Neural cell (in vitro differentiated cells): ENCODE measurements around the gene IVNS1ABP. TPM values are rescaled to one million over a fixed set of nuclear protein-coding genes. Genes with fewer than 3 reads are reported as not detected.

ENCODE experiments used
- H2AFZ ChIP-seq: fragments of 200-600, 300-800 bp; sonication (generic), shearing (Covaris generic); 2 replicates; pipeline ENCODE4 v1.6.0; 2014; ENCODE audit warnings: low read depth, mild to moderate bottlenecking, antibody characterized with exemption, low read length, moderate library complexity
- H3F3A ChIP-seq: fragments of 200-600 bp; shearing (Covaris generic); 2 replicates; pipeline ENCODE4 v1.6.1; 2016; ENCODE audit warnings: mild to moderate bottlenecking, moderate library complexity, mixed read lengths, antibody characterized with exemption, low read length; ENCODE audit not compliant: insufficient read depth, poor library complexity, severe bottlenecking
- H3K27ac ChIP-seq: fragments of 200-600, 300-800 bp; sonication (generic), shearing (Covaris generic); 2 replicates; pipeline ENCODE4 v1.5.1; 2014; ENCODE audit warnings: mild to moderate bottlenecking, low read length, moderate library complexity
- H3K27me3 ChIP-seq: fragments of 300-800, 200-600 bp; sonication (generic), shearing (Covaris generic); 2 replicates; pipeline ENCODE4 v1.6.0; 2014; ENCODE audit warnings: mild to moderate bottlenecking, low read depth, low read length, moderate library complexity; ENCODE audit not compliant: insufficient read depth
- H3K36me3 ChIP-seq: fragments of 300-800, 200-600 bp; sonication (generic), shearing (Covaris generic); 2 replicates; pipeline ENCODE4 v1.5.1; 2014; ENCODE audit warnings: mild to moderate bottlenecking, antibody characterized with exemption, low read length, moderate library complexity; ENCODE audit not compliant: insufficient read depth
- H3K4me2 ChIP-seq: fragments of 300-800, 200-600 bp; sonication (generic), shearing (Covaris generic); 2 replicates; pipeline ENCODE4 v1.6.0; 2014; ENCODE audit warnings: mild to moderate bottlenecking, low read length
- H3K4me3 ChIP-seq: fragments of 300-800, 200-600 bp; sonication (generic), shearing (Covaris generic); 2 replicates; pipeline ENCODE4 v1.5.1; 2014; ENCODE audit warnings: mild to moderate bottlenecking, low read length, moderate library complexity
- H3K79me2 ChIP-seq: fragments of 200-600 bp; shearing (Covaris generic); replicated peaks from 2 replicates; pipeline ENCODE4 v1.6.0; 2014; ENCODE audit warnings: mild to moderate bottlenecking, low read length, moderate library complexity; ENCODE audit not compliant: insufficient read depth
- H3K9ac ChIP-seq: fragments of 300-800, 200-600 bp; sonication (generic), shearing (Covaris generic); 2 replicates; pipeline ENCODE4 v1.6.1; 2016; ENCODE audit warnings: mild to moderate bottlenecking, low read length, mixed read lengths
- H3K9me2 ChIP-seq: fragments of 200-600 bp; shearing (Covaris generic); 2 replicates; pipeline ENCODE4 v1.6.1; 2016; ENCODE audit warnings: mild to moderate bottlenecking, low read length, mixed read lengths; ENCODE audit not compliant: insufficient read depth
- H3K9me3 ChIP-seq: fragments of 200-600, 300-800 bp; sonication (generic), shearing (Covaris generic); 2 replicates; pipeline ENCODE4 v1.6.1; 2016; ENCODE audit warnings: mild to moderate bottlenecking, mixed run types, low read length, moderate library complexity, mixed read lengths
- H4K20me1 ChIP-seq: fragments of 200-600 bp; shearing (Covaris generic); 2 replicates; pipeline ENCODE4 v1.6.1; 2016; ENCODE audit warnings: mild to moderate bottlenecking, mixed run types; ENCODE audit not compliant: insufficient read depth
- EP300 ChIP-seq: fragments of 450-650 bp; conservative IDR thresholded peaks from 2 replicates; pipeline ENCODE4 v1.6.1; 2014; ENCODE audit warnings: antibody characterized with exemption, mild to moderate bottlenecking, moderate library complexity; ENCODE audit not compliant: poor library complexity, severe bottlenecking
- EZH2 ChIP-seq: fragments of 200-600, 300-800 bp; shearing (Covaris generic), sonication (generic); IDR thresholded peaks from 2 replicates; pipeline ENCODE4 v1.6.1; 2014; ENCODE audit warnings: antibody characterized with exemption, low read length, borderline replicate concordance, mild to moderate bottlenecking; ENCODE audit not compliant: insufficient read depth, poor library complexity, severe bottlenecking
- MXI1 ChIP-seq: fragments of 450-650 bp; conservative IDR thresholded peaks from 2 replicates; pipeline ENCODE4 v1.6.1; 2014; ENCODE audit warnings: antibody characterized with exemption, mild to moderate bottlenecking; ENCODE audit not compliant: poor library complexity, severe bottlenecking
- POLR2AphosphoS5 ChIP-seq: IDR thresholded peaks from 2 replicates; pipeline ENCODE4 v1.6.1; 2012
- RAD21 ChIP-seq: fragments of 450-650 bp; conservative IDR thresholded peaks from 2 replicates; pipeline ENCODE4 v1.6.1; 2014; ENCODE audit warnings: antibody characterized with exemption, mild to moderate bottlenecking, moderate library complexity
- REST ChIP-seq: IDR thresholded peaks from 2 replicates; pipeline ENCODE4 v1.6.1; 2012; ENCODE audit warnings: borderline replicate concordance
- SMC3 ChIP-seq: fragments of 450-650 bp; conservative IDR thresholded peaks from 2 replicates; pipeline ENCODE4 v1.6.1; 2014; ENCODE audit warnings: antibody characterized with exemption, mild to moderate bottlenecking, moderate library complexity; ENCODE audit not compliant: poor library complexity
- TAF1 ChIP-seq: IDR thresholded peaks from 2 replicates; pipeline ENCODE4 v1.6.1; 2012; ENCODE audit warnings: low read depth
- polyA plus RNA-seq: library from polyadenylated mRNA; depleted of rRNA; stranded (reverse); fragments of >200 nt; gene quantifications from 2 replicates; pipeline ENCODE4 v1.2.3, GENCODE V29; 2014
- TF ChIP-seq, protein P1 (sequence below): fragments of 450-650 bp; IDR thresholded peaks from 2 replicates; pipeline ENCODE4 v1.5.1; 2014; ENCODE audit warnings: antibody characterized with exemption, mild to moderate bottlenecking, moderate library complexity; ENCODE audit not compliant: poor library complexity, severe bottlenecking

Gene IVNS1ABP
- polyA plus RNA-seq, 1 donor from 2014 or later: 208 TPM

- H3K79me2 ChIP-seq: peaks cover 20% of the 10 kb centered on the region
- H3F3A ChIP-seq: no peaks in the 10 kb centered on the region
- no peaks in the 10 kb centered on the region for H3K36me3 ChIP-seq
- no peak overlapping the region for H2AFZ ChIP-seq
- H3K9me2 ChIP-seq: no peaks in the 10 kb centered on the region
- peaks cover 8% of the 10 kb centered on the region for H4K20me1 ChIP-seq
- no peak overlapping the region for H3K27ac ChIP-seq
- no peak overlapping the region for H3K9ac ChIP-seq
- no peaks in the 10 kb centered on the region for H3K27me3 ChIP-seq
- no peak overlapping the region for H3K4me2 ChIP-seq
- no peak overlapping the region for H3K4me3 ChIP-seq
- TF ChIP-seq TAF1 (no peak), RAD21 (no peak), SMC3 (no peak), EP300 (no peak)
- TF ChIP-seq, protein P1, sequence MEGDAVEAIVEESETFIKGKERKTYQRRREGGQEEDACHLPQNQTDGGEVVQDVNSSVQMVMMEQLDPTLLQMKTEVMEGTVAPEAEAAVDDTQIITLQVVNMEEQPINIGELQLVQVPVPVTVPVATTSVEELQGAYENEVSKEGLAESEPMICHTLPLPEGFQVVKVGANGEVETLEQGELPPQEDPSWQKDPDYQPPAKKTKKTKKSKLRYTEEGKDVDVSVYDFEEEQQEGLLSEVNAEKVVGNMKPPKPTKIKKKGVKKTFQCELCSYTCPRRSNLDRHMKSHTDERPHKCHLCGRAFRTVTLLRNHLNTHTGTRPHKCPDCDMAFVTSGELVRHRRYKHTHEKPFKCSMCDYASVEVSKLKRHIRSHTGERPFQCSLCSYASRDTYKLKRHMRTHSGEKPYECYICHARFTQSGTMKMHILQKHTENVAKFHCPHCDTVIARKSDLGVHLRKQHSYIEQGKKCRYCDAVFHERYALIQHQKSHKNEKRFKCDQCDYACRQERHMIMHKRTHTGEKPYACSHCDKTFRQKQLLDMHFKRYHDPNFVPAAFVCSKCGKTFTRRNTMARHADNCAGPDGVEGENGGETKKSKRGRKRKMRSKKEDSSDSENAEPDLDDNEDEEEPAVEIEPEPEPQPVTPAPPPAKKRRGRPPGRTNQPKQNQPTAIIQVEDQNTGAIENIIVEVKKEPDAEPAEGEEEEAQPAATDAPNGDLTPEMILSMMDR: no peak
- no peaks in the 10 kb centered on the region for H3K9me3 ChIP-seq
Measured at GRCh38 chr1:185319139-185319475, 2.1 kb upstream of the IVNS1ABP start.

DNA sequence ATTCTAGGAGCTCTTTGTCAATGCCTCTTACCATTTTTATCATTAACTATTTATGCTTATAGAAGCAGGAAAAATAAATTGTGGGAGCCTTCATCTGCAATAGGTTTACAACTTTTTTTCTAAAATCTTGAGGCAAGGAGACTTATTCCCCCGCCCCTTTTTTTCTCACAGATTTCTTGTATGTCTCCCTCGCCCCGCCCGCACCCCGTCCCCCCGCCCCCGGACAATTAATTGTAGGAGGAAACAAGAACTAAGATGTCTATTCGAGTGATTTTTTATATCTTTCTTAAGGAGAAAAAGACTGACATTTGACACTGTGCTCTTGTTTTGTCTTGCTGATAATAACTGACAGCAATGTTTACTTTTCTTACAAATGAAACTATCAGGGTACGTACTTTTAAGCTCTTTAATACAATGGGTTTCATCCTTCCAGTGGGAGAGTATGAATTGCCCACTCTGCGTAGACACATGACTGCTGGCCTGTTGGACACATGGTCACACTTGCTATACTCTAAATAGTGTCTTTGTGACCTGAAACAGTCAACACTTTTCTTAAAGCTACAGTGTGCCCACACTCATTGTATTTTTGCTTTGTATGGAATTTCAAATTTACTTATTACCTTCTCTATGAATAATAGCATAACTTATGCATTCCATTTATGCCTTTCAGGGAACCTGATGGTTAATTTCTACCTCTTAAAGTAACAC, 1.5 kb upstream of the IVNS1ABP start:
- peak overlapping the region; percentile 75 for H3K4me3 ChIP-seq
- H3K27me3 ChIP-seq: no peaks in the 10 kb centered on the region
- H3K4me2 ChIP-seq: no peak overlapping the region
- H3K27ac ChIP-seq: no peak overlapping the region
- peaks cover 13% of the 10 kb centered on the region for H4K20me1 ChIP-seq
- no peak for TF ChIP-seq MXI1
- TF ChIP-seq REST: no peak
- TF ChIP-seq POLR2AphosphoS5: no peak
- TF ChIP-seq, protein P1: no peak
- TF ChIP-seq SMC3: no peak
- no peak for TF ChIP-seq EP300
- no peak for TF ChIP-seq RAD21
- TF ChIP-seq EZH2: no peak
- no peak for TF ChIP-seq TAF1
- no peak overlapping the region for H3K9ac ChIP-seq
- peaks cover 25% of the 10 kb centered on the region for H3K79me2 ChIP-seq
- no peaks in the 10 kb centered on the region for H3K9me2 ChIP-seq
- no peak overlapping the region for H2AFZ ChIP-seq
- no peaks in the 10 kb centered on the region for H3K9me3 ChIP-seq
- no peaks in the 10 kb centered on the region for H3K36me3 ChIP-seq
- no peaks in the 10 kb centered on the region for H3F3A ChIP-seq
